GM21360 (cell line): ENCODE data around the gene WNK2.

ENCODE experiments used
- ATAC-seq: cut with Tn5 transposase; IDR thresholded peaks from one replicate; pipeline ENCODE4 v1.9.1; 2021; ENCODE audit warnings: mild to moderate bottlenecking, moderate library complexity; ENCODE audit not compliant: unreplicated experiment

WNK2 gene

GRCh38 chr9:93212409-93212808, 28.5 kb downstream of the WNK2 start:
- ATAC-seq = no peak

- no peak for ATAC-seq
Measured at GRCh38 chr9:93216073-93216365, 32.1 kb downstream of the WNK2 start.

- ATAC-seq = no peak
Measured at GRCh38 chr9:93217706-93218105, 33.8 kb downstream of the WNK2 start.

- ATAC-seq = no peak
Measured at GRCh38 chr9:93218161-93218560, 34.2 kb downstream of the WNK2 start.

- no peak for ATAC-seq
Measured at GRCh38 chr9:93218671-93219420, 34.9 kb downstream of the WNK2 start.

GRCh38 chr9:93219692-93220091, 35.8 kb downstream of the WNK2 start:
- no peak for ATAC-seq

- no peak for ATAC-seq
Measured at GRCh38 chr9:93220627-93221026, 36.7 kb downstream of the WNK2 start.

GRCh38 chr9:93221044-93221443, 37.1 kb downstream of the WNK2 start:
- no peak for ATAC-seq

GRCh38 chr9:93222890-93223259, 38.9 kb downstream of the WNK2 start:
- ATAC-seq = no peak

GRCh38 chr9:93223260-93224180, 39.6 kb downstream of the WNK2 start:
- no peak for ATAC-seq

- ATAC-seq = no peak
Measured at GRCh38 chr9:93224591-93224990, 40.7 kb downstream of the WNK2 start.

GRCh38 chr9:93225417-93225816, 41.5 kb downstream of the WNK2 start:
- no peak for ATAC-seq

- ATAC-seq = no peak
Measured at GRCh38 chr9:93225892-93226291, 42.0 kb downstream of the WNK2 start.

GRCh38 chr9:93226819-93227218, 42.9 kb downstream of the WNK2 start:
- ATAC-seq = no peak

GRCh38 chr9:93228030-93228429, 44.1 kb downstream of the WNK2 start:
- no peak for ATAC-seq

GRCh38 chr9:93228453-93228852, 44.5 kb downstream of the WNK2 start:
- ATAC-seq = no peak

- ATAC-seq = no peak
Measured at GRCh38 chr9:93229636-93230035, 45.7 kb downstream of the WNK2 start.

GRCh38 chr9:93230185-93230584, 46.2 kb downstream of the WNK2 start:
- ATAC-seq = no peak

- ATAC-seq = no peak
Measured at GRCh38 chr9:93230601-93231000, 46.7 kb downstream of the WNK2 start.

- ATAC-seq = no peak
Measured at GRCh38 chr9:93231121-93231694, 47.3 kb downstream of the WNK2 start.

GRCh38 chr9:93231716-93232115, 47.8 kb downstream of the WNK2 start:
- ATAC-seq = no peak

- ATAC-seq = no peak
Measured at GRCh38 chr9:93232388-93232960, 48.5 kb downstream of the WNK2 start.
